GM12864 (cell line): ENCODE data around the gene LRRC73.

ENCODE experiments used
- DNase-seq: peaks from one replicate; pipeline ENCODE4 v3.0.0-alpha.2; 2011; ENCODE audit warnings: low read depth
- H3K4me3 ChIP-seq: 2 replicates; pipeline ENCODE4 v1.5.1; 2011; ENCODE audit warnings: mild to moderate bottlenecking, low read depth, low read length, control low read depth
- CTCF ChIP-seq: IDR thresholded peaks from 2 replicates; pipeline ENCODE4 v1.5.1; 2011; ENCODE audit warnings: low read depth, mild to moderate bottlenecking, moderate library complexity, low read length, control low read depth, inconsistent platforms; ENCODE audit errors: missing control alignments

The LRRC73 gene

GRCh38 chr6:43516697-43517504 lies 6.8 kb upstream of the LRRC73 start, which contains the start of the genes POLR1C and YIPF3:
Gene POLR1C (plus strand): TSS chr6:43517089. CDS start chr6:43517110, 21 bp downstream.
Gene YIPF3 (minus strand): TSS chr6:43516926. CDS start chr6:43516807, 119 bp downstream.
- TF ChIP-seq CTCF, result no peak
- peak within 1 kb of the TSS; percentile 83 for H3K4me3 ChIP-seq
- DNase-seq, result peak; percentile 95

- DNase-seq, result no peak
- TF ChIP-seq CTCF, result no peak
- peak overlapping the region; percentile 83 for H3K4me3 ChIP-seq
These were observed 6.2 kb upstream of the LRRC73 start for GRCh38 chr6:43516367-43516696.

- DNase-seq, result no peak
These were observed 5.7 kb upstream of the LRRC73 start for GRCh38 chr6:43515808-43516207.

GRCh38 chr6:43511824-43512415 lies 1.8 kb upstream of the LRRC73 start:
- no peak for TF ChIP-seq CTCF
- DNase-seq, result no peak
- no peak overlapping the region for H3K4me3 ChIP-seq

More at GRCh38 chr6:43515808-43516207, 5.7 kb upstream of the LRRC73 start:
- no peak for TF ChIP-seq CTCF
- H3K4me3 ChIP-seq, result peak overlapping the region; percentile 83

- no peak for TF ChIP-seq CTCF
- H3K4me3 ChIP-seq, result peak overlapping the region; percentile 57; the same call in 1 of the 2 replicates
- DNase-seq, result no peak
These were observed 649 bp upstream of the LRRC73 start for GRCh38 chr6:43510827-43511163.

- H3K4me3 ChIP-seq, result peak overlapping the region; percentile 57
- TF ChIP-seq CTCF, result no peak
- DNase-seq, result no peak
These were observed 783 bp downstream of the LRRC73 start for GRCh38 chr6:43509142-43509983.
